Uterus (tissue), 4 donors: ENCODE results near the gene IFNG-AS1. TPM values are rescaled to one million over a fixed set of nuclear protein-coding genes. Genes with fewer than 3 reads are reported as not detected.

Experiments
- DNase-seq, 2 donors: peaks; one replicate each; pipeline ENCODE4 v3.0.0-alpha.2; 2019 to 2020
- H3K27ac ChIP-seq, 2 donors: fragments of 200-600 bp; sonication (generic); 1 replicate in 1 of 2; 2 replicates in 1 of 2; pipeline ENCODE4 v1.5.1; 2016 to 2018
- H3K27me3 ChIP-seq, 2 donors: fragments of 200-600 bp; sonication (generic); one replicate each; pipeline ENCODE4 v1.5.1; 2018 to 2019; ENCODE audit warnings: control low read depth in 1 of 2
- H3K36me3 ChIP-seq, 2 donors: fragments of 200-600 bp; sonication (generic); one replicate each; pipeline ENCODE4 v1.5.1; 2019; ENCODE audit warnings: control low read depth in 1 of 2
- H3K4me1 ChIP-seq, 2 donors: fragments of 200-600 bp; sonication (generic); one replicate each; pipeline ENCODE4 v1.5.1; 2018 to 2019; ENCODE audit warnings: control low read depth in 1 of 2
- H3K4me3 ChIP-seq, 2 donors: fragments of 200-600 bp; sonication (generic); 1 replicate in 1 of 2; 2 replicates in 1 of 2; pipeline ENCODE4 v1.5.1; 2018 to 2019; ENCODE audit warnings: mild to moderate bottlenecking in 1 of 2
- H3K9me3 ChIP-seq, 2 donors: fragments of 200-600 bp; sonication (generic); one replicate each; pipeline ENCODE4 v1.5.1; 2019; ENCODE audit warnings: control low read depth in 1 of 2
- CTCF ChIP-seq, 4 experiments: fragments of 200-600 bp in 2 of 4; fragments of 450-650 bp in 2 of 4; sonication (generic) in 2 of 4; IDR thresholded peaks; one replicate each; pipeline ENCODE4 v1.5.1; 2016 to 2019; ENCODE audit warnings: antibody characterized with exemption in 4 of 4, mild to moderate bottlenecking in 2 of 4, moderate library complexity in 1 of 4
- POLR2A ChIP-seq, 2 donors: fragments of 450-650 bp; IDR thresholded peaks; one replicate each; pipeline ENCODE4 v1.6.1; 2016; ENCODE audit warnings: antibody characterized with exemption in 2 of 2, mild to moderate bottlenecking in 1 of 2, moderate library complexity in 1 of 2
- intact Hi-C: fragments of 100-400 bp; cut with DNase I; formaldehyde crosslinking; loops from one replicate; pipeline ENCODE4 v1.15.1; 2023; ENCODE audit warnings: low total_unique reads
- total RNA-seq, 4 donors: library from RNA; depleted of rRNA in 3 of 4; stranded (reverse); fragments of >200 nt in 3 of 4; gene quantifications; one replicate each; pipeline versions ENCODE4 v1.1.0 to v1.2.4, GENCODE V29; 2014 to 2023
- donor health status: DM: yes; HTN: yes; CAD: no.

Gene IFNG-AS1
- total RNA-seq, 4 donors from 2014 or later: not detected

GRCh38 chr12:67964456-67964855 lies 24.8 kb upstream of the IFNG-AS1 start:
- Histone ChIP-seq H3K36me3 (no peaks in the 10 kb centered on the region), H3K27me3 (no peaks in the 10 kb centered on the region), H3K9me3 (no peaks in the 10 kb centered on the region), H3K27ac (no peak overlapping the region), H3K4me1 (no peaks in the 10 kb centered on the region), H3K4me3 (no peak overlapping the region)
- no peak for DNase-seq
- intact Hi-C loops: no loop called here
- no peak for TF ChIP-seq CTCF (IDR thresholded peaks at IDR 0.05)
- no peak for TF ChIP-seq POLR2A (IDR thresholded peaks at IDR 0.05)

GRCh38 chr12:67966560-67966959 lies 22.7 kb upstream of the IFNG-AS1 start:
- intact Hi-C loops: no loop called here
- DNase-seq: no peak
- H3K27ac ChIP-seq: no peak overlapping the region
- no peaks in the 10 kb centered on the region for H3K27me3 ChIP-seq
- no peak overlapping the region for H3K4me3 ChIP-seq
- no peaks in the 10 kb centered on the region for H3K36me3 ChIP-seq
- no peaks in the 10 kb centered on the region for H3K9me3 ChIP-seq
- no peaks in the 10 kb centered on the region for H3K4me1 ChIP-seq
- TF ChIP-seq CTCF (IDR thresholded peaks at IDR 0.05): no peak
- TF ChIP-seq POLR2A (IDR thresholded peaks at IDR 0.05): no peak

GRCh38 chr12:67968321-67968720 lies 20.9 kb upstream of the IFNG-AS1 start:
- H3K36me3 ChIP-seq: no peaks in the 10 kb centered on the region
- H3K4me1 ChIP-seq: no peaks in the 10 kb centered on the region
- intact Hi-C loops: no loop called here
- no peak overlapping the region for H3K4me3 ChIP-seq
- H3K9me3 ChIP-seq: no peaks in the 10 kb centered on the region
- TF ChIP-seq CTCF (IDR thresholded peaks at IDR 0.05) (no peak), POLR2A (IDR thresholded peaks at IDR 0.05) (no peak)
- H3K27me3 ChIP-seq: no peaks in the 10 kb centered on the region
- H3K27ac ChIP-seq: no peak overlapping the region
- DNase-seq: no peak

- intact Hi-C loops: no loop called here
- Histone ChIP-seq H3K36me3 (no peaks in the 10 kb centered on the region), H3K27ac (no peak overlapping the region), H3K4me1 (no peaks in the 10 kb centered on the region), H3K4me3 (no peak overlapping the region), H3K9me3 (no peaks in the 10 kb centered on the region), H3K27me3 (no peaks in the 10 kb centered on the region)
- TF ChIP-seq CTCF (IDR thresholded peaks at IDR 0.05): no peak
- no peak for TF ChIP-seq POLR2A (IDR thresholded peaks at IDR 0.05)
- DNase-seq: no peak
These were observed 20.5 kb upstream of the IFNG-AS1 start for GRCh38 chr12:67968725-67969124.

- TF ChIP-seq CTCF (IDR thresholded peaks at IDR 0.05) (no peak), POLR2A (IDR thresholded peaks at IDR 0.05) (no peak)
- no peak overlapping the region for H3K27ac ChIP-seq
- H3K9me3 ChIP-seq: no peaks in the 10 kb centered on the region
- H3K4me1 ChIP-seq: no peaks in the 10 kb centered on the region
- no peaks in the 10 kb centered on the region for H3K27me3 ChIP-seq
- intact Hi-C loops: no loop called here
- H3K4me3 ChIP-seq: no peak overlapping the region
- no peak for DNase-seq
- no peaks in the 10 kb centered on the region for H3K36me3 ChIP-seq
These were observed 20.0 kb upstream of the IFNG-AS1 start for GRCh38 chr12:67969134-67969802.
